OCI-LY1 (cell line): ENCODE measurements around the gene ERCC1.

Experiments
- H2AFZ ChIP-seq: fragments of 200-600 bp; sonication (generic), shearing (Covaris generic); 2 replicates; pipeline ENCODE4 v1.6.0; 2014; ENCODE audit warnings: antibody characterized with exemption, mild to moderate bottlenecking, low read length
- H3F3A ChIP-seq: fragments of 200-600 bp; sonication (generic), shearing (Covaris generic); 2 replicates; pipeline ENCODE4 v1.6.0; 2014; ENCODE audit warnings: mild to moderate bottlenecking, antibody characterized with exemption, low read length, moderate library complexity; ENCODE audit not compliant: insufficient read depth
- H3K27ac ChIP-seq: fragments of 200-600 bp; sonication (generic); 2 replicates; pipeline ENCODE4 v1.5.1; 2014; ENCODE audit warnings: low read length, mixed run types, mild to moderate bottlenecking, low read depth; ENCODE audit not compliant: poor library complexity, severe bottlenecking
- H3K27me3 ChIP-seq: fragments of 200-600 bp; sonication (generic); 2 replicates; pipeline ENCODE4 v1.6.0; 2014; ENCODE audit warnings: antibody characterized with exemption, mild to moderate bottlenecking, low read length, moderate library complexity; ENCODE audit not compliant: insufficient read depth
- H3K36me3 ChIP-seq: fragments of 200-600 bp; sonication (generic); 2 replicates; pipeline ENCODE4 v1.6.1; 2014; ENCODE audit warnings: mild to moderate bottlenecking, antibody characterized with exemption, low read length, moderate library complexity, mixed read lengths; ENCODE audit not compliant: insufficient read depth
- H3K4me1 ChIP-seq: fragments of 200-600 bp; sonication (generic); 2 replicates; pipeline ENCODE4 v1.5.1; 2014; ENCODE audit warnings: mild to moderate bottlenecking, low read length, moderate library complexity; ENCODE audit not compliant: insufficient read depth, severe bottlenecking
- H3K4me2 ChIP-seq: fragments of 200-600 bp; sonication (generic), shearing (Covaris generic); 2 replicates; pipeline ENCODE4 v1.6.1; 2014; ENCODE audit warnings: low read length
- H3K4me3 ChIP-seq: fragments of 200-600 bp; sonication (generic); 2 replicates; pipeline ENCODE4 v1.5.1; 2014; ENCODE audit warnings: low read length, low read depth, mild to moderate bottlenecking, mixed read lengths; ENCODE audit not compliant: poor library complexity, severe bottlenecking
- H3K79me2 ChIP-seq: fragments of 200-600 bp; shearing (Covaris generic); 2 replicates; pipeline ENCODE4 v1.6.1; 2016; ENCODE audit warnings: mixed run types, low read length, mixed read lengths; ENCODE audit not compliant: insufficient read depth
- H3K9ac ChIP-seq: fragments of 200-600 bp; sonication (generic), shearing (Covaris generic); 2 replicates; pipeline ENCODE4 v1.6.1; 2014; ENCODE audit warnings: mild to moderate bottlenecking, low read length, mixed read lengths
- H3K9me2 ChIP-seq: fragments of 200-600 bp; sonication (generic), shearing (Covaris generic); 2 replicates; pipeline ENCODE4 v1.6.1; 2014; ENCODE audit warnings: low read depth, mild to moderate bottlenecking, low read length, mixed read lengths
- H3K9me3 ChIP-seq: fragments of 200-600 bp; shearing (Covaris generic); 2 replicates; pipeline ENCODE4 v1.6.1; 2014; ENCODE audit warnings: low read length, mixed read lengths
- H4K20me1 ChIP-seq: fragments of 200-600 bp; sonication (generic), shearing (Covaris generic); 2 replicates; pipeline ENCODE4 v1.6.0; 2016; ENCODE audit warnings: mild to moderate bottlenecking, low read length; ENCODE audit not compliant: insufficient read depth
- CTCF ChIP-seq: fragments of 200-600 bp; sonication (generic), shearing (Covaris generic); IDR thresholded peaks from 2 replicates; pipeline ENCODE4 v1.5.1; 2017; ENCODE audit warnings: mild to moderate bottlenecking, antibody characterized with exemption, low read length, moderate library complexity, mixed read lengths
- EZH2 ChIP-seq: fragments of 200-600 bp; sonication (generic), shearing (Covaris generic); IDR thresholded peaks from 2 replicates; pipeline ENCODE4 v1.8.0; 2017; ENCODE audit warnings: borderline replicate concordance, mixed run types, mild to moderate bottlenecking, antibody characterized with exemption, low read length, moderate library complexity, mixed read lengths

The ERCC1 gene

GRCh38 chr19:45442778-45443461, 19.2 kb upstream of the ERCC1 start:
- Histone ChIP-seq H3K4me1 (peaks cover 26% of the 10 kb centered on the region), H3K79me2 (no peaks in the 10 kb centered on the region), H3K27ac (no peak overlapping the region), H3K9me3 (no peaks in the 10 kb centered on the region), H3K4me2 (peak overlapping the region; percentile 82), H3K36me3 (no peaks in the 10 kb centered on the region), H4K20me1 (no peaks in the 10 kb centered on the region), H3K9ac (no peak overlapping the region; the same call in 1 of the 2 replicates), H3K4me3 (peak overlapping the region; percentile 55), H3K27me3 (no peaks in the 10 kb centered on the region), H3K9me2 (no peaks in the 10 kb centered on the region), H3F3A (no peaks in the 10 kb centered on the region), H2AFZ (no peak overlapping the region)
- no peak for TF ChIP-seq CTCF
- TF ChIP-seq EZH2: no peak

GRCh38 chr19:45442408-45442777, 18.7 kb upstream of the ERCC1 start:
- Histone ChIP-seq H4K20me1 (no peaks in the 10 kb centered on the region), H3K27ac (no peak overlapping the region), H3K36me3 (no peaks in the 10 kb centered on the region), H3K4me2 (no peak overlapping the region), H3K9me3 (0 out of 2 replicates have a peak, but pooled peaks cover 1% of the 10 kb centered on the region), H3K27me3 (no peaks in the 10 kb centered on the region), H3F3A (no peaks in the 10 kb centered on the region), H3K9ac (no peak overlapping the region), H3K79me2 (no peaks in the 10 kb centered on the region), H3K9me2 (no peaks in the 10 kb centered on the region), H2AFZ (no peak overlapping the region), H3K4me1 (peaks cover 26% of the 10 kb centered on the region), H3K4me3 (no peak overlapping the region)
- TF ChIP-seq CTCF (no peak), EZH2 (no peak)

GRCh38 chr19:45440873-45441654, 17.3 kb upstream of the ERCC1 start:
- H3K9ac ChIP-seq: no peak overlapping the region
- H3K27me3 ChIP-seq: no peaks in the 10 kb centered on the region
- TF ChIP-seq CTCF (no peak), EZH2 (no peak)
- H3K4me2 ChIP-seq: no peak overlapping the region
- H3K4me1 ChIP-seq: peaks cover 26% of the 10 kb centered on the region
- H3K4me3 ChIP-seq: no peak overlapping the region
- no peaks in the 10 kb centered on the region for H3K36me3 ChIP-seq
- no peak overlapping the region for H2AFZ ChIP-seq
- no peaks in the 10 kb centered on the region for H3K9me2 ChIP-seq
- no peaks in the 10 kb centered on the region for H4K20me1 ChIP-seq
- no peaks in the 10 kb centered on the region for H3K79me2 ChIP-seq
- no peaks in the 10 kb centered on the region for H3F3A ChIP-seq
- no peak overlapping the region for H3K27ac ChIP-seq
- 0 out of 2 replicates have a peak, but pooled peaks cover 3% of the 10 kb centered on the region for H3K9me3 ChIP-seq
